GM21367 (cell line): ENCODE data around the gene ARFGEF2.
"Not testable (repeated sequence)": the region's sequence is repeated elsewhere in the genome, so short reads cannot be mapped to it uniquely, and the experiment has no call there.

Experiments used
- ATAC-seq: cut with Tn5 transposase; IDR thresholded peaks from one replicate; pipeline ENCODE4 v1.9.1; 2021; ENCODE audit not compliant: unreplicated experiment

The ARFGEF2 gene

DNA sequence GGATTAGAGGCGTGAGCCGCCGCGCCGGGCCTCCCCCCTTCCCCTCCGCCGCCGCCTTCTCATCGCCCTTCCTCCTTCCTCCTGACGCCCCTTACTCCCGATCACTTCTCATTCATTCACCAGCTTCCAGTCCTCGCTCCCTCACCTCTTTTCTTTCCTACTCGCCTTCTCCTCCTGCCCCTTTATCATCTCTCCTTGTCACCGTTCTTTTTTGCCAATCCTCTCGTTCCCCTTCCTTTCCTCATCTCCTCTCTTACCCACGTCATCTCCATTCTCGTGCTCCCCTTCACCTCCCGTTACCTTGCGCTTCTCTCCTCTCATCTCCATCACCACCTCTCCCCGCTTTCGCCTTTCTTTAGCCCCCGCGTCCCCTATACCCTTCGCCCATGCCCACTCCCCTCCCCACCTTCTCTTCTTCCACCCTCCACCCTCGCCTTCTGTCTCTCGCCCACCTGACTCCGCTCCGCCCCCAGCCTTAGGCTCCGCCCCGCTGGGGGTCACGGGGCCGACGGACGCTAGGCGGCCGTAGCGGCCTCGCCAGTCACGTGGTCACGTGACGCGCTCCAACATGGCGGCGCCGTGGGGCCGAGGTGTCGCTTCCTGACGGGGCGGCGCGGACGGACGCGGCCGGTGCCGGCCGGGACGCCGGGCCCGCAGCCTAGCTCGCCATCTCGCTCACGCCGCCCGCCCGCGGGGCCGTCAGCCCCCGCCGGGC lies at the start of gene ARFGEF2:
Gene ARFGEF2, plus strand, starts transcription at position 544 of the 715 bp plus-strand sequence. CDS start 179 bp downstream, outside the sequence.
- ATAC-seq = peak; percentile 69

DNA sequence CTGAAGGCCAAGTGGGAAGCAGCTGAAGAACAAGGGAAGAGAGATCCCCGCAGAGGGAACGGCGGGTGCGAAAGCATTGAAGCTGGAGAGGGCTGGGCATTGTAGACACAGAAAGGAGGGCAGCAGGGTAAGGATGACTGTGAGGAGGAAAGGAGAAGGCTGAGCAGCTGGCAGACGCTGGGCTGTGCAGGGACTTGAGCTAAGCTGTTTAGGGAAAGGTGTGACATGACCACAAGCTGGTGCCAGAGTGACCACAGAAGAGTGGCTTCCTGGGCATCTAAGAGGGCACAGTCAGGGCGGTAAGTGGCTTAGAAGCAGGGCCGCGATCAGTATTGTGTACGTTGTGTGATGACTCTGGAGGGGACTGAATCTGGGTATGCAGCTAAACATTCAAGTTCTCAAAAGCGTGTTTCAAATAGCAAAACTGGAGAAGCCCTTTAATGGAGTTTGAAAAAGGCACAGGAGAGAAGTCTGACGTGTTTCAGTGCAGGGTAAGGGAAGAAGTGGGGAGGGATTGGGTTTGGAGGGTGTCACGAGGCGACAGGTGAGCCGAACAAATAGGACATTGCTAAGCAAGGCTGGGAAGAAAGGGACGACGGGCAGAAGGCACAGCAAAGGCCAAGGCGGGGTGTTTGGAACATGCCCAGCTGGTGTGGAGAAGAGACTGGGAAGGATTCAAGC lies 46.1 kb upstream of the ARFGEF2 start:
- ATAC-seq = no peak

DNA sequence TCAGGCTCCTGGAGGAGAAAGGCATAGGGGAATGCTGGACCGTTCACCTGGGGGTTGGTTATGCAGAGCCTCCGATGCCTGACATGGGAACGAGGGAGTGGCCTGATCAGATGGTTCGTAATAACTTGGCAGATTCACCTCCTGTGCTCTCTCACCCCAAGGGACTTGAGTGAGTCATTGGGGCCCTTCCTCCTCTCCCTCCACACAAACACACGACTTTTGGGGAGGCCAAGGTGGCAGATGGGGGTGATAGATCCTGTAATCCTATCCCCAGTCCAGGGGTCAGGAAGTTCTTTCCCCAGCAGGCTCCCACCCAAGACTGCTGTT lies 45.6 kb upstream of the ARFGEF2 start:
- ATAC-seq = no peak

DNA sequence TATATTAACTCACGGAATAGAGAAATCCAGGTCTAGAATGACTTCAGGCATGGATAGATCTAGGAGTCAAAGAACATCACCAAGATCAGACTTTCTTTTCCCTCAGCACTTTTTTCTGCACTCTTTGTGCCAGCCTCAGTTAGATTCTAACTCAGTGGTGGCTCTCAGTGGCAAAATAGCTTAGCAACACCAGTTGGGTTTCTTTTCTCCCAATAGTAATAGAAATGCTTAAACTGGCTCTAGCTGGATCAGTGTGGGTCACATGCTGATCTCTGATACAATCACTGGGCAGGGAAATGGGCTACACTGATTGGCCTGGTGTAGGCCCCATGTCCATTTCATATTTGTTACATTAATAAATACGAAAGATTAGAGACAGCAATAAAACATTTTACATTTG lies 44.2 kb upstream of the ARFGEF2 start:
- no peak for ATAC-seq

DNA sequence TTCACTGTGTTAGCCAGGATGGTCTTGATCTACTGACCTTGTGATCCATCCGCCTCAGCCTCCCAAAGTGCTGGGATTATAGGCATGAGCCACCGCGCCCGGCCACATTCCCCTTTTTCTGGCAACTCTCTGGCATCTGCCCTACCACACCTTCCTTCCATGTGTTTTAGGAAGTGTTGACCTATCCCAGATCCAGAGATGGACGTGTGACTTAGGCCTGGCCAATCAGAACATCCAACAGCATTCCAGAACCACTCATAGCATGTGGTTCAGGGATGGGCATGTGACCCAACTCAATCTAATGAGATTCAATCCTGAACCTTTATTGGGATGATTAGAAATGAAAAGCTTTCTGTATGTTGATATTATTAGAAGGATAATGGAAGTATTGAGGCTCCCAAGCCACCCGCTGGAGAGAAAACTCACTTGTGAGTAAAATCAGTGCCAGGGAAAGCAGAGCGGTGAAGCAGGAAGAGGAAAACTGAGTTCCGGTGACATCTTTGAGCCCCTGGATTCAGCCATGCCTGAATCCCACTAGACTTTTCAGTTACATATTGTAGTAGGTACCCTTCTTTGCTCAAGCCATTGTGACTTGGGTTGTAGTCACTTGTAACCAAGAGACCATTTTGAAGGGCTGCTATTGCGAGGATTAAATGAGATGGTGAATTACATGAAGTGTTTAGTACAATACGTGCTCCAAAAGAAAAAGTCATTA lies 42.8 kb upstream of the ARFGEF2 start:
- ATAC-seq = no peak

DNA sequence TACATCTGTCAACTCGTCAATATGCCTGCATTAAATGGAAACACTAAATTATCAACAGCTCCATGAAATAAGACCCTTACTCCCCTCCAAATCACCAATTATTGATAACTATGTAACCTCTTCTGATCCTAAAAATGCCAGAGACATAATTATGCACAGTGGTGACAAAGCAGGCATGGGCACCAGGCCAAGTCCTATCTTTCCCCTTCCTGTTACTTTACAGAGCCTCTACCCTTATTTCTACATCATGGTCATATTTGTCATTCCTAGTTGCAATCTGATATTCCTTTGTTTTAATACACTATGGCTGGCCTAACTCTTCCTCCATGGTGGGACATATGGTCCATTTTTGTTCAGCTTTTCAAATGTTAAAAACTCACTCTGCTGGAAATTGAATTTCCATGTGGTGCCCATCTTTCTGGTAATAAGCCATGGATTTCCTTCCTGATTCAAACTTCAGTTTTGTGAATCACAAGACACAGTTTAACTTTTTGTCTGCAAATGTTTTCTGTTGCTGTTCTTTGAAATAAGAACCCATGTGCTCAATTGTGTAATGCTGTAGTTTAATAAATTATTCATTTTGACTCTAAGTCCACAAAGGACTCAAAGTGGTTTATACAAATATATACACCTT lies 41.8 kb upstream of the ARFGEF2 start:
- ATAC-seq = no peak

DNA sequence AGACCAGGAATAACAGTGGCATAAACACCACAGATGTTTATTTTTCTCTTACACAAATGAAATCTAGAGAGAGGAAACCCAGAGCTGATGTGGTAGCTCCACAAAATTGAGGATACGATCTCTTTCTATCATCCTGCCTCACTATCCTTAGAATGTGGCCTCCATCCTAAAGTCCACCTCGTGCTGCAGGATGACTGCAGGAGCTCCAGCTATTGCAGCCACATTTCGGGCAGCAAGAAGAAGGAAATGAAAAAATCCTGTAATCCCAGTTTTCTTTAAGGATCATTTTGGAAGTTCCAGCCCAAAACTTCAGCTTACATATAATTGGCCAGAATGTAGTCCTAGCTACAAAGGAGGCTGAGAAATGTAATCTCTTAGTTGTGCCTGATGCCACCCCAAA lies 41.2 kb upstream of the ARFGEF2 start:
- no peak for ATAC-seq

DNA sequence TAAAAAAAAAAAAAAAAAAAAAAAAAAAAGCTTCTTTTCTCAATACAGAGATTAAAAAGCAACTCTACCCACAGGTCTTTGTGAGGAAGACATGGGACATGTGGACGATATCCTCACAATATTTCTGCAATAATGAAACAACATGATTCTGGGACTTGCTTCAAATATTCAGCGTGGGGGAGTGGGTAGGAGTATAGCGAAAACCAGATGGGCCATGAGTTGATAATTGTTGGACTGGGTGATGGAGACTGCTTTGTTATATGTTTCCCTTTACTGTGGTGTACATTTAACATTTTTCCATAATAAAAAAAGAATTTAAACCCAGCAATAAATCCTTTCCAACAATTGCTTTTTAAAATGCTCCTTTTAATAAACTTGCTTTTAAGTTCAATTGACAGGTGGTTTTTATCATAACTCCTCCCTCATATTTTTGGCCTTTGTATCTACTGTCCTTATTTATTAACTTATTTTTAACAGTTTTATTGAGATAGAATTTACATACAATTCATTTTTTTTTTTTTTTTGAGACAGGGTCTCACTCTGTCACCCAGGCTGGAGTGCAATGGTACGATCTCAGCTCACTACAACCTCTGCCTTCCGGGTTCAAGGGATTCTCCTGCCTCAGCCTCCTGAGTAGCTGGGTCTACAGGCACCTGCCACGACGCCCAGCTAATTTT lies 40.4 kb upstream of the ARFGEF2 start:
- no peak for ATAC-seq

DNA sequence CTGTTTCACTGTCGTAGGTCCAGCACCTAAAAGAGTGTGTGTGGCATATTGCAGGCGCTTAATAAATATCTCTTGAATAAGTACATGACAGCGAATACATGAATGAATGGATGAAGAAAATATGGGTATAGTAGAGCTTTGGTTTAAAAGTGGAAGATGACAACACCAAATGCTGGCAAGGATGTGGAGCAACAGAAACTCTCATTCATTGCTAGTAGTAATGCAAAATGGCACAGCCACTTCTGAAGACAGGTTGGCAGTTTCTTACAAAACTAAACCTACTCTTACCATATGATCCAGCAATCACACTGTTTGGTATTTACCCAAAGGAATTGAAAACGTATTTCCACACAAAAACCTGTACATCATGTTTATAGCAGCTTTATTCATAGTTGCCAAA lies 36.3 kb upstream of the ARFGEF2 start:
- no peak for ATAC-seq

DNA sequence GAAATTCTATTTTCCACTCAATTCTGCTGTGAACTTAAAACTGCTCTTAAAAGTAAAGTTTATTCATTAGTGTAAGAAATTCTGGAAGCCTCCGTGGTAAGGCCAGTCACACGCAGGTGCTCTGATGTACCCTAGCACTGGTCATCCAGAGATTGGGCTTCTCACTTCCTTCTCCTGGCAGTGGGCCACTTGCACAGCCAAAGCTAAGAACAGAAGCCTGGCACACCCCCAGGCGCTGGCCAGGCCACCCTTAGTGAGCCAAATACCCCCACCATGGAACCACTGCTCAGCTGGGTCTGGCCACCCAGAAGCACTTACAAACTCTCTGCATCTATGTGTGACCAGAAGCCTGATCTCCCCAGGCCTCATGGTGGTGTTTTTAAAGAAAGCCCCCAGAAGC lies 35.3 kb upstream of the ARFGEF2 start:
- no peak for ATAC-seq

DNA sequence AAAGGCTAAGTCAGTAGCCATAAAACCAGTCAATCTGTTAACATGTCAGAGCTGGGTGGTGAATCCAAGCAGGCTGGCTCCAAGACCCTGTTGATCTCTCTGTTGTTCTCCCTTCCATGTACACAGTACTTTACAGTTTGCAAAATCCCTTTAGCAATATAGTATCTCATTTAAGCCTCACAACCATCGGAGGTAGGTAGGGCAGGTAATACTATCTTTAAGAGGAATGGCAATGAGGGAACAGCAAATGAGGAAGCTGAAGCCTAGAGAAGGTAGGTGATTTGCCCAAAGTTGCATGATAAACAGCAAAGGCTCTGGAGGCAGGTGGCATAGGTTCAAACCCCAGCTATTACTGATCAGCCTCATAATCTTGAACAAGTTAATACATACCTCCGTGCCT lies 34.7 kb upstream of the ARFGEF2 start:
- no peak for ATAC-seq

DNA sequence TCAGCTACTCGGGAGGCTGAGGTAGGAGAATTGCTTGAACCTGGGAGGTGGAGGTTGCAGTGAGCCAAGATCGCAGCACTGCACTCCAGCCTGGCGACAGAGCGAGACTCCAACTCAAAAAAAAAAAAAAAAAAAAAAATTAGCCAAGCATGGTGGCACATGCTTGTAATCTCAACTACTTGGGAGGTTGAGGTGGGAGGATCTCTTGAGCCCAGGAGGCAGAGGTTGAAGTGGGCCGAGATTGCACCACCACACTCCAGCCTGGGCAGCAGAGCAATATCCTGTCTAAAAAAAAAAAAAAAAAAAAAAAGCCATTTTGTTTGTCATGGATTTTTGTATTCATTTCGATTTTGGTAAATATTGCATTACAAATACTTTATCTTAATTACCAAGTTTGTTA lies 33.0 kb upstream of the ARFGEF2 start:
- not testable (repeated sequence) for ATAC-seq

DNA sequence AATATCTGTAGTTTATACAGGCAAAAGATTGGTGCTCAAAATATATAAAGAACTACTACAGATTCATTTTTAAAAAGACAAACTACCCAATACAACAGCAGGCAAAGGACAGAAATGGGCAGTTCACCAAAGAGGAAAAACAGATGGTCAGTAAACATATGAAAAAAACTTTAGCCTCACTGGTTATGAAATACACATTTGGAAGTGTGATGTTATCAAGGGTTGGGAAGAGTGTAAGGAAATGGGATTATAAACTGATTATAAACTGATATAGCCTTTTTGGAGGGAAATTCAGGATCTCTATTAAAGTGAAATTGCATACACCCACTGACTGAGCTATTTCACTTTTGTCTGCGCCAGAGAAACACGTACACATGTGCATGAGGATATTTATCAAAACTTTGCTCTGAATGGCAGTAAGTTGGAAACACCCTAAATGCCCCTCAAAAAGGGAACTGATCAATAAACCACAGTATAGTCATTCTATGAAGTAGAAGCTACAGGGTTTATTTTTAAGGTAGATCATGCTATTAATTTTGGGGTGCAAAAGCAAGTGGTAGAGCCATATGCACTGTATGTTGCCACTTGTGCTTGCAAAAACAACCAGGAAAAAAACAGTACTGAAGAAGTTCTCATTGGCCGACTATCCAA lies 32.2 kb upstream of the ARFGEF2 start:
- no peak for ATAC-seq

DNA sequence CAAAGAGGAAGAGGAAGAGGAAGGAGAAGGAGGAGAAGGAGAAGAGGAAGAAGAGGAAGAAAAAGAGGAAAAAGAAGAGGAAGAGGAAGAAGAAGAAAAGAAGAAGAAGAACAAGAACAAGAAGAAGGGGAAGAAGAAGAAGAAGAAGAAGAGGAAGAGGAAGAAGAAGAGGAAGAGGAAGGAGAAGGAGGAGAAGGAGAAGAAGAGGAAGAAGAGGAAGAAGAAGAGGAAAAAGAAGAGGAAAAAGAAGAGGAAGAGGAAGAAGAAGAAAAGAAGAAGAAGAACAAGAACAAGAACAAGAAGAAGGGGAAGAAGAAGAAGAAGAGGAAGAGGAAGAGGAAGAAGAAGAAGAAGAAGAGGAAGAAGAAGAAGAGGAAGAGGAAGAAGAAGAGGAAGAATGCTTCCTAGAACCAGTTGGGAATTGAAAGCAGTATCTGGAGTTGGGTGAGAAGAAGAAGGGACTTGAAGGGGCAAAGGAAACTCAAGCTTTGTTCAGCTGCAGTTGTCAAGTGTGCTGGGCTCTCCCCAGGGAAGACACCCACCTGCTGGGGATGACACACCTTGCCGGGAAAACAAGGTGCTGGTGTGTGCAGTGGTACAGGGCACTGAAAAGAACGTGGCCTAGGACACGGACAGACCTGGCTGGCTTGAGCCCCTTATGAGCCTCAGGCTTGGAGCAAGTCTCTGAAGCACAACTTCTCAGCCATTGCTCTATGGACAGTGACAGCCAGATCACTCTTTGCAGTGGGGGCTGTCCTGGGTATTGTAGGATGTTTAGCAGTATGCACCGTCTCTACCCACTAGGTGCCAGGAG lies 30.1 kb upstream of the ARFGEF2 start:
- no peak for ATAC-seq

DNA sequence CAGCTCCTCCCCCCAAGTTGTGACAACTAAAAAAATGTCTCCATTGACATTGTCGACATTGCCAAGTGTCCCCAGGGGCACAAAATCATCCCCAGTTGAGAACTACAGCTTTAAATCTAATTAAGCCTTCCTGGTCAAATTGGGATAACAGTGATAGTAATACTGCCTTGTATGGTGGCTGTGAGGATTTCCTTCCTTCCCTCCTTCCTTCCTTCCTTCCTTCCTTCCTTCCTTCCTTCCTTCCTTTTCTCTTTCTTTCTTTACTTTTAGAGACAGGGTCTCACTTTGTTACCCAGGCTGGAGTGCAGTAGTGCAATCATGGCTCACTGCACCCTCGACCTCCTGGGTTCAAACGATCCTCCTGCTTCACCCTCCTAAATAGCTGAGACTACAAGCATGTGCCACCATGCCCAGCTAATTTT lies 29.5 kb upstream of the ARFGEF2 start:
- no peak for ATAC-seq

DNA sequence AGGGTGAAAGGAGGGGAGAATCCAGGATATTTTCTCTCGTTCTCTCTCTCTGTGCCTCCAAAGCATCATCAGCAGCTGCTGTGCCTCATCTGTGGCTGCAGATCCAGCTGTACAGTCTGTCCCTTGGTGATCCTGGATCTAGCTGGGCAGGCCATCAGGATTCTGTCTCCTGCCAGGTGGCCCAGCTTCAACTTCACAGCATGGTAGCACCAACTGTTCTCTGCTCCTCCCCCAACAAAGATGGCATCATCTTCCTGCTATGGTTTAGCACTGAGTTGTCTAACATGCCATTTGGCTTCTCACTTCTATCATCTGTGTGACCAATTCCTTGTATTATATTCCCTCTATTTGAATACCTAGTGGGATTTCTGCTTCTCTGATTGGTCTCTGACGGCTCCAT lies 28.6 kb upstream of the ARFGEF2 start:
- no peak for ATAC-seq

DNA sequence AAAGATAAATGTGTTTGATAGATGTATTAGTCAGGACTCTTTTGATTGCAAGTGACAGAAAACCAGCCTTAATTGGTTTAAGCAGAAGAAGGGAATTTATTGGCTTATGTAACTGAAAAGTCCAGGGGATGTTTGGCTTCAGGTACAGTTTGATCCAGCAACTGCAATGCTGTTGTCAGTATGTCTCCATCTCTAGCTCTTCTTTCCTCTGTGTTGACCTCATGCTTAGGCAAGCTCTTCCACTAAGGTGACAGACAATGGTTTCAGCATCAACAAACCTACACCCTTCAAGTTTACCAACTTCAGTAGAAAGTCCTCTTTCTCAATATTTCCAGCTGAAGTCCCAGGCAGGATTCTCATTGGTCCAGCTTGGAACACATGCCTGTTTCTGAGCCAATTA lies 28.1 kb upstream of the ARFGEF2 start:
- no peak for ATAC-seq

DNA sequence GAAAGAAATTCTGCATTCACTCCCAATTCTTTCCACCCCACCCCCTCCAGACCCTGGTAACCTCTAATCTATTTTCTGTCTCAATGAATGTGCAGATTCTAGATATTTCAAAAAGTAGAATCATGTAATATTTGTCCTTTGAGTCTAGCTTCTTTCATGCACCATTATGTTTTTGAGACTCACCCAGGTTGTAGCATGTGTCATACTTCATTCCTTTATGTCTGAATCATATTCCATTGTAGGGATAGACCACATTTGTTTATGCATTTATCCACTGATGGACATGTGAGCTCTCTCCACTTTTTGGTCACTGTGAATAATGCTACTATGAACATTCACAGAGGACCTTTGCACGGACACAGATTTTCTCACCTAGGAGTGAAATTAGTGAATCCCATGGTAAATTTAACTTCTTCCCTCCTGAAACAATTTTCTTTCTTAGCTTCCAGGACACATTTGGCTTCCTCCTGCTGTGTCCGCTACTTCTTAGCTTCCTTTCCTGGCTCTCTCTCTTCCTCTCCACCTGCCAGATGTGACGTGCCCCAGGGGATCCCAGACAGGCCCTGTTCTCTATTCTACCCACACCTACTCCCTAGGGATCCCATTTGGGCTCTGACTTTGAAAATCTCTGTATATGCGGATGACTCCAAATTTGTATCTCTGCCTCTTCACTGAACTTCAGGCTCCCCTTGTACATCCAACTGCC lies 24.1 kb upstream of the ARFGEF2 start:
- ATAC-seq = no peak

DNA sequence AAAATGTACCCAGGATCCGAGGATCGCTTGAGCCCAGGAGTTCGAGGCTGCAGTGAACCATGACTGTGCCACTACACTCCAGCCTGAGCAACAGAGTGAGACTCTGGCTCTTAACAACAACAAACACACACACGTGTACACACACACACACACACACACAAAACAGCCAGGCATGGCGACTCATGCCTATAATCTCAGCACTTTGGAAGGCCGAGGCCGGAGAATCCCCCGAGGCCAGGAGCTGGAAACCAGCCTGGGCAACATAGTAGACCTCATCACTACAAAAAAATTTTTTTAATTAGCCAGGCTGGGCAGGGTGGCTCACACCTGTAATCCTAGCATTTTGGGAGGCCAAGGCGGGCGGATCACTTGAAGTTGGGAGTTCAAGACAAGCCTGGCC lies 23.3 kb upstream of the ARFGEF2 start:
- ATAC-seq = no peak
